HuH-7 (cell line): ENCODE data around the gene PECR.
"Not testable (repeated sequence)": the region's sequence is repeated elsewhere in the genome, so short reads cannot be mapped to it uniquely, and the experiment has no call there.

ENCODE experiments used
- DNase-seq: peaks from one replicate; pipeline ENCODE4 v3.0.0; 2011; ENCODE audit warnings: low spot score

Gene PECR

DNA sequence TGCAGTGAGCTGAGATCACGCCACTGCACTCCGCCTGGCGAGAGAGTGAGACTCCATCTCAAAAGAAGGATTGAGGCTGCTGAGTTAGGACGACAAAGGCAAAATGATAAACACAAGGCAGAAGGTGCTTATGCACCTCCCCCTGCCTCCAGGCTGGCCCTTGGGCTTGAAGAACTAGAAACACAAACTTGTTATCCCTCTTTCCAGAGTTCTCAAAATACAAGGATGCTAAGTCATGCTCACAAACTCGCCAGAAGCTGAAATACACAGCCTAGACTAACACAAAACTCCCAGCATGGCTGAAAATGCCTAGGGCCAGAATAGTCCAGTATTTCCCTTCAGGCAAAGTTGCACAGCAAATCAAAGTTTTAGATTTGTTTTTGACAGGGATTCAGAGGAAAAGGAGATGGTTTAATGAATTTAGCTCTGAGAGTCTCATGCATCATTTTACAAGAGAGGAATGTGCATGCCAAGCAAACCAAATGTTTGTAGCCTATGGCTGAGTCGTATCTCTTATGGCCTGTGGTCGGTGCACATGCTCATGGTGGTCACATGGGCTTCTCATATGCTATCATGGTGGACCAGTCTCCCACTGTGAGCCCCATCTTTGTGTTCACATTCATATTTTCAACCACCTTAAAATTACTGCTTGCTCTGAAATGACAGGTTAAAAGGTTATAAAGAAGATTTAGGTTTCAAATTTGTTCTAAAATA, 52.0 kb downstream of the PECR start:
- no peak for DNase-seq

DNA sequence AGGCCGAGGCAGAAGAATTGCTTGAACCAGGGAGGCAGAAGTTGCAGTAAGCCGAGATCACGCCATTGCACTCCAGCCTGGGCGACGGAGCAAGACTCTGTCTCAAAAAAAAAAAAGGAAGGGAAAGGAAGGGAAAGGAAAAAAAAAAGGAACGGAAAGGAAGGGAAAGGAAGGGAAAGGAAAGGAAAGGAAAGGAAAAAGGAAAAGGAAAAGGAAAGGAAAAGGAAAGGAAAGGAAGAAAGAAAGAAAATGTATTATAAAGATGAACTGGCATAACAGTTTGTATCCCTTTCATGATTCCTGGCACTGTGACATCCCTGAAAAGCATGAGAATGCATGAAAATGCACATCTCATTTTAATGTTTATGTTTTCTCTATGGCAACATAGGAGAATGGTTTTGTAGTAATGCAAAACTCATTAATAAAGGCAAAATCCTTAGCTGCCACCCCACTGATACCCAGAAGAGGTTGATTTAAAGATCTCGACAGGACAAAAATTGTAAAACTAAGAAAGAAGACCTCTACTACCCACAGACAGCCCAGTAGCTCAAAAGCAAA, 56.8 kb downstream of the PECR start:
- DNase-seq: no peak

DNA sequence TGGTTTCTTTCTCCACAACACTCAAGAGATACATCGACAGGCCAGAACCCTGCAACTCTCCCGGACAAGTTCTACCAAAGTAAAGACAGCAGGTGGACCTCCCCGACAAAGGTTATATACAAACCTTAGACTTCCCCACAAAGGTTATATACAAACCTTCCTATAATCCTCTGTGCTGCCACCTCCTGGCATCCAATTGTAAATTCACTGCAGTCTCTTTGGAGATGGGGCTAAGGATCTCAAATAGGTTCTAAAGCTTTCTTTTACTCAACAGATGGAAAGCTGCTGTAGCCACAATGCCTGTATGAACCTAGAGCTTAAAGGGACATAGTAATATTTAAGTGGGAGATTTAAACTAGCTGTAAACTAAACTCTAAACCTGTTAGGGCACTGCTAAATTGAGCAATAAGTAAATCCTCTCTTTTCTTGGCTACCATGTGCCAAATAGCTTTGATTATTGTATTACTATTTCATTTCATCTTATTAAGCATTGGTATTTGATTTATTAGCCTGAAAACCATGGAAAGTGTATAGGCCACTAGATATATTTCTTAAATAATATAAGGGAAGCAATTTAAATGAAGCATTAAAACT, 58.5 kb downstream of the PECR start:
- DNase-seq: peak; percentile 77

DNA sequence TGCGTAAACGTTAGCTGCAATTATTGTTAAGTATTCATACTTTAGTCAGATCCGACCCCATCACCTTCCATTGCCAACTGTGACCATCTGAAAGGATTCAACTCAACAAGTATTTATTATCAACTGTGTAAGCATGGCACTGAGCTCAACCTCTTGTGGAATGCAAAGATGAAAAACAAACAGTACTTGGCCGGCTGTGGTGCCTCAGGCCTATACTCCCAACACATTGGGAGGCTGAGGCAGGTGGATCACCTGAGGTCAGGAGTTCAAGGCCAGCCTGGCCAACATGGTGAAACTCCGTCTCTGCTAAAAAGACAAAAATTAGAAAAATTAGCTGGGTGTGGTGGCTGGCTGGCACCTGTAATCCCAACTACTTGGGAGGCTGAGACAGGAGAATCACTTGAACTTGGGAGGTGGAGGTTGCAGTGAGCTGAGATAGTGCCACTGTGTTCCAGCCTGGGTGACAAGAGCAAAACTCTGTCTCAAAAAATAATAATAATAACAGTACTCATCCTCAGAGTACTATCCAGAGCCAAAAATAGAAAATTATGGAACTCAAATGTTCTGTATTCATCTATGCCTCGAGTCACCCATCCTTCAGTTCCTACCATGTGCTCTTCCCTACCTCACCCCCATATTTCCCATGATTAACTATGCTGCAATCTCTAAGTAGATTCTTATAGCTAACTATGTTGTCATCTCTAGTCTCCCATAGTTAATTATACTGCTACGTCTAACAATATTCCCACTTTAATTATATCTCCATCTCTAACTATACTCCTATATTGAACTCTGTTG, 59.6 kb downstream of the PECR start:
- no peak for DNase-seq

DNA sequence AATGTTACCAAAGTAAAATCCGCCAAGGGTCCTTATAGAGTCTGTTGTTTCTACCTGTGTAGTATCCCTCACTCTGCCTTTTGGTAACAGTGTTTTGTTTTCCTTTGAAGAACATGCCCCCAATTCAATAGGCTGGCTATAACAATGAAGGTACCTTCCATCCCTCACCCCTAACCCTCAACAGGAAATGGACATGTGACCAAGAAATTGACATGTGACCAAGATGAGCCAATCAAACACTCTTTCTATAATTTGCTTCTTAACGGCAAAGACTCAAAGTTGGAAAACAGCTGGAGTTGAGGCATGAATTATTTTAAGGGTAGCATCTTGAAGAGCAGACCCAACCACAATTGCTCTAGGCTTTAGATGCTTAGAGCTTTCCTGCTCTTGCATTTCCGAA, 62.9 kb downstream of the PECR start:
- DNase-seq: no peak

DNA sequence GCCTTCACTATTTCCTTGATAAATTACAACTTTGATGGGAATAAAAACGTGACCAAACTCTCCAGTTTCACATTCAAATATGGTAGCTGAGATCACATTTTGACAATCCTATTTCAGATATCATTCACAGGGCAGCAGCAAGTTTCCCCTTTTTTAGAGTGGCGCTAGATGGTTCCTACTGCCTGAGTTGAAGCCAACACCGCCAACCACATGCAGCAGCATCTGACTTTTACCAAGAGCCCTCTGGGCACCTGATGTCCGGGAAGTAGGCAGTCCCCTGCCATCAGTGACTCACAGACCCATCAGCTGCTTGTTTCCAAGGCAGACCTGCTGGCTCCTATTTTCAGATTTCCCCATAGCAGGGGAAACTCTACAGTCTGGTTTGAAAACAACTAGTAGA, 64.2 kb downstream of the PECR start:
- DNase-seq: no peak

DNA sequence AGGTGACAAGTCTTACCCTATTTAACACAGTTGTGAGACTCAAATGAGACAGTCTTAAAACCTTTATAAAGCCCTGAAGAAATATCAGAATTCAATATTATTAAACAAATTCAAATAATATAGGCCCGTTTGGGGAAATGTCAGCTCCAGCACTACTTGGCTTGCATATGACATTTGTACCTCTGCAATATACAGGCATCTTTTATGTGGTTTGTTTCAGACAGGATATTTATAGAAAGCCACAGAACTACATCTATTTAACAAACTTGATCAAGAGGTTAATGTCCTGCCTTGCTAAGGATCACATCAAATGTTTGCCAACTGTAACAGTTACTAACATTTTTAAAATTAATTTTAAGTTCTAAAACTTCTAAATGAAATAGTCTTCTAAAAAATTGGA, 65.0 kb downstream of the PECR start:
- DNase-seq: no peak

DNA sequence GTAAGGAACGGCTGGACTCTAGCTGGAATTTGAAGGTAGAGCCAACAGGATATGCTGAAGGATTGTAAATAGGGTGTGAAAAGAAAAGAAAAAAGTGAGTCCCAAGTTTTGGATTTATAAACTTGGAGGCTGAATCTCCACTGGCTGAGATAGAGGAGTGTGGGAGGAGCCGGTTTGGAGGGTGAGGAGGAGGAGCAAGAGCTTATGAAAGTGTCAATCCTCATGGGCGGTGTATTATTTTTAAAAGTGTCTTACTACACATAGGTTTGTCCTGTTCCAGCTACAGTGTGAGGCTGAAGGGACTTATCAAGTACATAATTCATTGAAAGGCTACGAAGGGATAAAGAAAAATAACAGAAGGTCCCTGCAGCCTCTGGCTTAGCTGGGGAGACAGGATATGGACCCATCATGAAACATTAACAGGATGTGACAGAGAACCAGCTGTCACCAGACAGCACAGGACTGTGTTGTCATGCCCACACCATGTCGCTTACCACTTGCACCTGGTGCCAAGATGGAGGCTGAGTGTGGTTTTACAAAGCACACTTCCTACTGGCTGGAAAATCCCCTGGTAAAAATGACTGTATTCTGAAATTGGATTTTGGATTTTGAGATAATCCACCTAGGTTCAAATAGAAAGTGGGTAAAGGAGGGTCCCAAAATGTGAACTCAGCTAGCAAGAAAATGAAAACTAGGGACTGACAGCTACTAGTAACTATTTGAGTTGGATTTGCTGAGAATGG, 65.7 kb downstream of the PECR start:
- no peak for DNase-seq

DNA sequence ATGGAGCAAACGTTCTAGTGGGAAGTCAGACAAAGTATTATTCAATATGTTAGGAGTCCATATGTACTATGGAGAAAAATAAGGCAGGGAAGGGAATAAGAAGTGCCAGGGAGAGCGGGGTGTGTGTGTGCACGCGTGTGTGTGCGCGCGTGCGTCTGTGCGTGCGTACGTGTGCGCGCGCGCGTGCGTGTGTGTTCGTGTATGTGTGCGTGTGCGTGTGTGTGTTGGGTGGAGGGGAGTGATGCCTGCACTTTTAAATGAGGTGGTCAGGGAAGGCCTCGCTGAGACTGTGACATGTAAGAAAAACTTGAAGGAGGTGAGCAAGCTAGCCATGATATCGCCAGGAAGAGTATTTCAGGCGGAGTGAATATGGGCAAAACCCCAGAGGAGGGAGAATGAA, 66.6 kb downstream of the PECR start:
- DNase-seq: no peak

DNA sequence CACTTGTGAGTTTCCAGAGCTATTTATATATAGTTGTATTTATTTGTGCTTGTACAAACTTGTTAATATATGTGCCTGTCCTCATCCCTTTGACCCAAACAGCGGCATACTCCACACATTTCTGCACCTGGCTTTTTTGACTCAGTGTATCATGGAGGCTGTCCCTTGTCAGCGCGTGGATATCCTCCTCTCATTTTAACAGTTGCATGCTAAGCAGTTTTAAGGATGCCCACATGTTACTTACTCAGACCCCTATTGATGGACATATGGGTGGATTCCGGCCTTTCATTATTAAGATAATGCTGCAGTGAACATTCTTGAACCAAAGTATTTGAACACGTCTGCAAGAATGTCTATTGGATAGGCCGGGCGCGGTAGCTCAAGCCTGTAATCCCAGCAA, 67.6 kb downstream of the PECR start:
- no peak for DNase-seq

DNA sequence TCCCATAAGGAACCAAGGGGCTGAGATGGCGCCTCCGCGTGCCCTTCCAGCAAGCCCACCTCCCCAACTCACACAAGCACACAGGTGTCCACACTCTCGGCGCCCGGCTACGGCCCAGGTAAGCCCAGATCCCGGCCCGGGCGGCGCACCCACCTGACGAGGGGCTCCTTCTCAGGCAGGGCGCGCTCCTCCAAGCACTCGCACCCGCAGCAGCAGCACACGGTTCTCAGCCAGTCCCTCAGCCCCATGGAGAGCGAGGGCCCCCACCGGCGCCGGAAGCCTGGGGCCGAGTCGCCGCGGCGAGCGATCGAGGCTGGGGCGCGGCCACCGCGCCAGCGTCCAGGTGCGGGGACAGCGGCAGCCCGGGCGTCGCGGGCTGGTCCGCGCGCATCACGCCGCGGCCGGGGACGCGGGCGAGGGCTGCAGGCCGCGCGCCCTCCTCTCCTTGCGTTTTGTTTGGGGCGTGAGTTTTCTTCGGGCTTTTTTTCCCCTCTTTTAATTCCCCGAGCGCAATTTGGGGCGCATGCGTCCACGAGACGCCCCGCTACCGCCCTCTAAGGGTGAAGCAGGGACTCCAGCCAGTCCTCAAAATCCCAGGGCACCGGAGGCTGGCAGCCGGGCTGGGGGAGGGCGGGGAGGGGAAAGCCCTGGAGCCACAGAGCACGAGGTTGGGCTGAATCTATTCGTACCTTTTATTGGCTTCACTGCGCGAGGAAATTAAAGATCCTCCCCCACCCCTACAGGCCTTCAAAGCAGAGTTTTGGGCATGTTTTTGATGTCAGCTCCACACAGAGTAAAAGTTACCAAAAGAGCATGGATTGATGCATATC, 68.3 kb downstream of the PECR start, which contains the start of gene MREG:
Gene MREG, minus strand, starts transcription at position 472 of the 830 bp plus-strand sequence. Its CDS starts 224 bp downstream, at position 248.
- no peak for DNase-seq

DNA sequence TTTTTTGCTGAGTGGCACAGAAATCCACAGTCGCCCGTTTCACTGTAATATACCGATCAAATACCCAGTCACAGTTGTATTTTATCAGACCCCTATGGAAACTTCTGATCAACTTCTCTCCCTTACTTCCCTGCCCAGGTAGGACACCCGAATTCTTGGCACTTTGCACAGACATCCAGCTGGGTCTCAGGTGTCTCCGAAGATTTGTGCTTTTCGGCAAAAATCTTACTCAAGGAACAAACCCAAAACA, 68.9 kb downstream of the PECR start:
- no peak for DNase-seq

DNA sequence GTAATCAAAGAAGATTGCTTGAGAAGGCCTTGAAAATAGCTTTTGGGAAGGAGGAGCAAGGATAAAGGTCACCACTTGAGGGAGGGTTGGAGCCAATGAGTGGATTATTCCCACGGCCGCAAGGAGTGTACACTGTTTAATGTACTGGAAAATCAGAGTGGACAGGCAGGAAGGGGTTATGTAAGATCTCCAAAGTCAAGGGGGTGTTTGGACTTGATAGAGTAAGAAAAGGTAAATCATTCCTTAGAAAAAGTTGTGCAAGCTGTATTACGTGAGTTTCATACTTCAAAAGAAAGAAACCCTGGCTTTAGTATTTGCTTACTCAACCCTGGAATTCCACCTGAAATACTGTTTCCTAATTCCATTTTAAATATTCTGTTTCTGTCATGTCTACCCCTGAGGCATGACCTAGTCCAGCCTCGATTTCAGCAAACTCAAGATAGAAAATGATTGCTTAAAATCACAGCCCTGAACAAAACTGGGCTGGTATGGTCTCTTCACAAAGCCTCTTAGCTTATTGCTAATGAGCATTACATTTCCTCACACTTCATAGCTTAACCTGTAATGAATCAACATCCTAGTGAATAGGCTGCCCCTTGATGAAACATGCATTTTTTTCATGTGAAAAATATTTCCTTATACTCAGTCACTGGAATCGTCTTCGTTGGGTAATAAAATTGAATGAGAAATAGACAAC, 69.3 kb downstream of the PECR start:
- peak; percentile 24 for DNase-seq

DNA sequence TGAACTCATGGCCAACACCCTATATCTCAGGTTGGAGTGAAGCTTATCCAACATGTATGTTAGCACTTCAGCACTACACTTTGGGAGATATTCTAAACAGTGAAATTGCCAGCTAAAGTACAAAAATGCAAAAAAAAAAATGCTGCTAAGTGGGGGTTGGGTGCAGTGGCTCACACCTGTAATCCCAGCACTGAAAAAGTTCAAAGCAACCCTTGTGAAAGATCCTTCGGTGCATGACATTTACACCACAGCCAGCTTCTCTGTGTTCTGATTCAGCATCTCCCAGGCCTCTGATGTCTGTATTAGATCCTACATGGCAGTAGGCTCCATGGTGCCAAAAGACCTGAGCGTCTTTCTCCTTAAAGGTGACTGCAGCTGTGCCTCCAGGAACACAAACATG, 72.4 kb downstream of the PECR start:
- DNase-seq: not testable (repeated sequence)

DNA sequence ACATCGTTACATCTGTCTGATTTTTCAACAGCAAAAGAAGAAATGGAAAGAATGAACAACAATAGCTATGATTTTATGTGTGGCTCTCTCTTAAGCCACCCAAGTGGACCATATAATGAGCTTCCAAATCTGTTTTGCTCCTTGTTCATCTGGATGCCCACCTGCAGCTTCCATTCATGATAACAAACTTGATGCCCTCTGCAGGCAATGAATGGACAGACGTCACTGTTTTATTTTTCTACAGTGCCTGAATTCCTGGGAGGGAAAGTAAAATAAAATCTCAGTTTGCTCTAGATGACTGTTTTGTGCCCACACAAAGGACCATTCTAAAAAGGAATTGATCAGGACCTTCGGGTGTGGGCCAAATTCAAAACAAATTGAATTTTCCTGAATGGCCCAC, 73.2 kb downstream of the PECR start:
- no peak for DNase-seq

DNA sequence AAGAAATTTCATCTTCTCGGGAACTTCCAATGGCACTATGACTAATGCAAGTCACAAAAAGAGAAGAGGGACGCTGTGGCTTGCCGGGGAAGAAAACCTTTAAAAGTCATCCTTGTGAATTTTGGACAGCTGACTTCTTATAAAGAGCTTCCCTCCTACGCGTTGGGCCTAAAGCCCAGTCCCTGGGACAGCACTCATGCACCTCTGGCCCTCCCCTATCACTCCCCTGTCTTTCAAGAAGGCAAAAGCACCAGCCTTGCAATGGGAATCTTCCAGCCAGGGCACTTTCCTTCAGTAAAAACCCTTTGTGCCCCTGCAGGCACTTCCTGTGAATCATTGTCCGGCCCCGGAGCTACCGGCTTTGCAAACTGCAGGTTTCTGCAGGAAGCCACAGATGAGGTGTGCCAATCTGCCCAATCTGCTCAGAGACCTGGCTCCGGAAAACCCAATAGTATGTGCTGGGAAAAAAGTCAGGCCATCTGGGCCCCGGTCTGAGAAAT, 75.4 kb downstream of the PECR start:
- DNase-seq: no peak

DNA sequence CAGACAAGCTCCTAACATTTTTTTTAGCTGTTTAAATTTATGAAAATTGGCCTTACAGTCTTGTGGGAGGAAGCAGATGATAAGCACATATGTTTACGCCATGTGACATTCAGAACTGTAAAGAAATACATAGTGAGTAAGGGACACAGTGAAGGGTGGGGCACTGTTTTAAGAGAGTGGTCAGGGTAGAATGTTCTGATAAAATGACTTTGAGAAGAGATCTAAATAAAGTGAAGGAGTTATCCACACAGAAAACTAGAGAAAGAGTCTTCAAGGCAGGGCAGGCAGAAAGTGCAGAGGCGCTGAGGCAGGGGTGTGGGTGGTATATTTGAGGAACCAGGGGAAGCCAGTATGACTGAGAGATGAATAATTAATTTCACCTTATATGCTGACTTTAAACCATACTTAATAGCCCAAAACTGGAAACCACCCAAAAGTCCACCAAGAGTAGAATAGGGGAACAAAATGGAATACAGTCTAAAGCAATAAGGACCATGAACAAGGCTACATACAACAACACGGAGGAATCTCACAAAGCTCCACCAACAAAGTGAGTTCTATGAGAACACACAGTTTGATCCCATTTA, 76.8 kb downstream of the PECR start:
- DNase-seq: no peak

DNA sequence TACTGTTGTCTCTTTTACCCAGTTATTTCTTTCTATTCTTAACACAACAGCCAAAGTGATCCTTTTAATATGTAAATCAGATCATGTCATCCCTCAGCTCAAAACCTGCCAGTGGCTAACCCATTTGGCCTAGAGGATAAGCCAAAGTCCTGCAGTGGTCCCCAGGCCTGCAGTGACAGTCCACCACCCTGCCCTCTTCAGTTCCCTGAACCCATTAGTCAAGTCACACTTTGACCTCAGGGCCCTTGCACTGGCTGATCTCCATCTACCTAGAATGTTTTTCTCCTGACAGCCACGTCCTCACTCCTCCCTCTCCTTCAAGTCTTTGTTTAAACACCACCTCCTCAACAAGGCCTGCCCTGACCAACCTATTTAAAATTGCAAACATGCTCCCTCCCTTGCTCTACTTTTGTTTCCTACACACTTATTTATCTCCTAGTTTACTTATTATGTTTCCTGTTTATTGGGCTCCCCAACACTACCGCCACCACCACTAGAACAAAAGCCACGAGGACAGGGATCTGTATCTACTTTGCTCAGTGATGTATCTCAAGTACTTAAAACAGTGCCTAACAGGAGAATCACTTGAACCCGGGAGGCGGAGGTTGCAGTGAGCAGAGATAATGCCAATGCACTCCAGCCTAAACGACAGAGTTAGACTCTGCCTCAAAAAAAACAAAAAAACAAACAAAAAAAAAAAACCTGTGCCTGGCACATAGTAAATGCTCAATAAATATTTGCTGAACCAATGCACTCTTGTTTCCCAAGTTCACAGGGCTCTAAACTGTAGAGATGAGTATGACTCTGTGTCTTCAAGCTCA, 77.5 kb downstream of the PECR start:
- no peak for DNase-seq

DNA sequence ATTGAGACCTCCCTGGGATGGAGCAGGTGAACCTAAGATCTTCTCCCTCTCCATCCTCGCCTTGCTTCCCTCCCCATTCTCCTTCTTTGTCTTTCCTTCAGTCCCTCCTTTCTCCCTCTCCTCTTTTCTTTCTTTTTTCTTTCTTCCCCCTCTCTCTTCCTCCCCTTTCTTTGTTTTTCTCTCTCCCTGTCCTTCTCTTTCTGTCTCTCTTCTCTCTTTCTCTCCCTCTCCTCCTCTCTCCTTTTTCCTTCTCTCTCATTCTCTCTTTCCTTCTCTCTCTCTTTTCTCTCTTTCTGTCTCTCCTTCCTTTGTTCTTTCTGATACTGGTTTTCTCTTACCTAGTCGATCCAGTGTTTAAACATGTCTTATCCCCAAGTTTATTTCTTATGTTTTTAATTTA, 78.9 kb downstream of the PECR start:
- DNase-seq: no peak
